ENCODE measurements around the gene DIPK1C. TPM values are rescaled to one million over a fixed set of nuclear protein-coding genes. Genes with fewer than 3 reads are reported as not detected.

DIPK1C gene
- total RNA-seq, 1 donor from 2014 or later, result 0.36 TPM

DNA sequence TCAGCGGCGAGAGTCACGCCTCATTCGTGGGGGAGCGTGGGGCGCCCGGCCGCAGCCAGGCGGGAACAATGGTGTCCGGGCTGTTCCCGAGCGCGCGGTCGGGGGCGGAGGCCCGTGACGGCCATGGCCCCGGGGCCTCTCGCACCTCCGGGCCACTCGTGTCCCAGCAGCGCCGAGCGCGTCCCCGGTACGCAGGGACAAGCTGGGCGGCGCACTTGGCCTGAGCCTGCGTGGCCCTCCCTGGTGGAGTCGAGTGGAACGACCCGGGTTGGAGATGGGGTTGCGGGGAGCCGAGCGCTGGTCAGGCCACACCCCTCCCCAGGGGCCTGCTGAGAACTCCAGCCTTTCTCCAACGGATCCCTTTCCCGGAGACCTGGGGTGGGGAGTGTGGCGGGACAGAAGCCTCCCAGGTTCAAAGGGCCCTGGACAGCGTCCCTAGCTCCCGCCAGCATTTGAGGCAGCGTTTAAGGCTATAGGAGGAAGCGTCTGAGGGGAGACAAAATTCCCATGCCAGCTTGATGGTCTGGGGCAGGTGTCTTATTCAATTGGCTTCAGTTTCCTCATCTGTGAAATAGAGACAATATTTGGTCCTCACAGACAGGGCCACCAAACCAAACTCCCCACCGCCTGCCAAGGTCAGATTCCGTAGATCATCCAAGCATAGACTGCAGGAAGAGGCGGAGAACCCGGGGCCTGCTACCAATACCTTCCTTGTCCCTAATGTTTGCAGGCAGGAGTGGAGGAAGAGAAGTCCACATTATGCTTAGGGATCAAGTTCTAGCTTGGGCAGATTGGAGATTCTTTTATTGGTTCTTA lies 39.6 kb upstream of the DIPK1C start:
- Mint-ChIP-seq H3K27ac (peak overlapping the region; percentile 97), H3K9me3 (no peaks in the 10 kb centered on the region), H3K4me1 (ENCODE audit: unreplicated experiment) (peaks cover 29% of the 10 kb centered on the region), H3K27me3 (no peaks in the 10 kb centered on the region), H3K36me3 (peaks cover 19% of the 10 kb centered on the region), H3K4me3 (peak overlapping the region; percentile 97)
- TF ChIP-seq, protein P1, sequence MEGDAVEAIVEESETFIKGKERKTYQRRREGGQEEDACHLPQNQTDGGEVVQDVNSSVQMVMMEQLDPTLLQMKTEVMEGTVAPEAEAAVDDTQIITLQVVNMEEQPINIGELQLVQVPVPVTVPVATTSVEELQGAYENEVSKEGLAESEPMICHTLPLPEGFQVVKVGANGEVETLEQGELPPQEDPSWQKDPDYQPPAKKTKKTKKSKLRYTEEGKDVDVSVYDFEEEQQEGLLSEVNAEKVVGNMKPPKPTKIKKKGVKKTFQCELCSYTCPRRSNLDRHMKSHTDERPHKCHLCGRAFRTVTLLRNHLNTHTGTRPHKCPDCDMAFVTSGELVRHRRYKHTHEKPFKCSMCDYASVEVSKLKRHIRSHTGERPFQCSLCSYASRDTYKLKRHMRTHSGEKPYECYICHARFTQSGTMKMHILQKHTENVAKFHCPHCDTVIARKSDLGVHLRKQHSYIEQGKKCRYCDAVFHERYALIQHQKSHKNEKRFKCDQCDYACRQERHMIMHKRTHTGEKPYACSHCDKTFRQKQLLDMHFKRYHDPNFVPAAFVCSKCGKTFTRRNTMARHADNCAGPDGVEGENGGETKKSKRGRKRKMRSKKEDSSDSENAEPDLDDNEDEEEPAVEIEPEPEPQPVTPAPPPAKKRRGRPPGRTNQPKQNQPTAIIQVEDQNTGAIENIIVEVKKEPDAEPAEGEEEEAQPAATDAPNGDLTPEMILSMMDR (conservative IDR thresholded peaks at IDR 0.05), result peak; percentile 60
- DNase-seq (ENCODE audit: extremely low spot score, unreplicated experiment), result no peak

DNA sequence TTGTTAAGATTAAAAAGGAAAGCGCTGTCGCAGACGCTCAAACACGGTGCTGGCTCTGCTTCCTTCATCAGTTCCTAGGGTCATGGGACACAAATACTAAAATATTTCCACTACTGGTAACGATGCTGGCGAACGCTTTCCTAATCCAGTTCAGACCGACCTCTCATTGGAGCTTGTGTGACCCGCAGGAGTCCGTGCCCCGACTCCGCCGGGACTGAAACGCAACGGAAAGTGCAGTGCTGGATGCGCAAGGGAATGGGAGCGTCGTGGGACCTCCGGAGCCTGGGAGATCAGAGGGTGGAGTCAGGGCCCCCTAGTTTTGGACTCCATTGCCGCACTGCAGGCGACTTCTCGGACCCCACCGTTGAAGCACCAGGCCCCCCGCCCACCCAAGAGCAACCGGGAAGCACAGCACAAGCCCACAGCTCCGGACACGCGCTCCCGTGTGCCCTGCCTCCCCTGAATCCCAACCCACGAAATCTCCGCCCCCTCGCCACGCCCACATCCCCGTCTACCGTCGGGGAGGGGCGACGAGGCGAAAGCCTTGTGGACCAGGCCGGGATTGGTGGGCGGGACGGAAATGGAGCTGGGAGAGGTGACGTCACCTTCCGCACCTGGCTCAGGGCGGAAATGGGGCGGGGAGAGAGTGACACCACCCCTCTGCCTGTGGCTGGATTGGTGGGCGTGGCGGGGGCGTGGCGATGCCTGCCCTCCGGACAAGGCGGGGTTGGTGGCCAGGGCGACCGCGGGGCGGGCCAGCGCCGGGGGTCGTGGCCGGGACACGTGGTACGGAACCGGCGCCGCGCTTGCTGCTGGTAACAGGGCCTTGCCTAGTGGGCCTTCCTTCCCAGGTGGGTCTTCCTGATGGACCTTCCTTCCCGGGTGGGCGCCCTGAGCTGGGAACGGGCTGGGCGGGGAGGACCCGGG lies 38.7 kb upstream of the DIPK1C start, which contains the start of gene CNDP2:
Gene CNDP2 (plus strand): TSS at position 783 of the 927 bp plus-strand sequence. CDS start 3,611 bp downstream, outside the sequence.
- peaks cover 29% of the 10 kb centered on the region for H3K4me1 Mint-ChIP-seq (ENCODE audit: unreplicated experiment)
- H3K4me3 Mint-ChIP-seq, result peak within 1 kb of the TSS; percentile 97
- H3K36me3 Mint-ChIP-seq, result peaks cover 19% of the 10 kb centered on the region
- DNase-seq (ENCODE audit: extremely low spot score, unreplicated experiment), result peak; percentile 100
- TF ChIP-seq, protein P1 (conservative IDR thresholded peaks at IDR 0.05), result no peak
- H3K27me3 Mint-ChIP-seq, result no peaks in the 10 kb centered on the region
- peak within 1 kb of the TSS; percentile 97 for H3K27ac Mint-ChIP-seq
- no peaks in the 10 kb centered on the region for H3K9me3 Mint-ChIP-seq

GRCh38 chr18:74494514-74494913 lies 37.4 kb upstream of the DIPK1C start:
- Mint-ChIP-seq H3K9me3 (no peaks in the 10 kb centered on the region), H3K4me1 (ENCODE audit: unreplicated experiment) (peaks cover 19% of the 10 kb centered on the region), H3K36me3 (peaks cover 10% of the 10 kb centered on the region), H3K27me3 (peaks cover 1% of the 10 kb centered on the region), H3K27ac (no peak overlapping the region), H3K4me3 (peak overlapping the region; percentile 63)
- no peak for DNase-seq (ENCODE audit: extremely low spot score, unreplicated experiment)
- TF ChIP-seq, protein P1 (conservative IDR thresholded peaks at IDR 0.05), result no peak

- DNase-seq (ENCODE audit: extremely low spot score, unreplicated experiment), result peak; percentile 65
- H3K4me1 Mint-ChIP-seq (ENCODE audit: unreplicated experiment), result peaks cover 12% of the 10 kb centered on the region
- H3K27me3 Mint-ChIP-seq, result peaks cover 6% of the 10 kb centered on the region
- H3K27ac Mint-ChIP-seq, result peak overlapping the region; percentile 68
- H3K4me3 Mint-ChIP-seq, result peak overlapping the region; percentile 82
- H3K36me3 Mint-ChIP-seq, result peaks cover 10% of the 10 kb centered on the region
- TF ChIP-seq, protein P1 (conservative IDR thresholded peaks at IDR 0.05), result peak; percentile 71
- H3K9me3 Mint-ChIP-seq, result no peaks in the 10 kb centered on the region
These were observed 36.6 kb upstream of the DIPK1C start for GRCh38 chr18:74493689-74494088.

- Mint-ChIP-seq H3K27me3 (peaks cover 6% of the 10 kb centered on the region), H3K36me3 (peaks cover 4% of the 10 kb centered on the region), H3K27ac (no peak overlapping the region), H3K4me1 (ENCODE audit: unreplicated experiment) (peaks cover 5% of the 10 kb centered on the region), H3K4me3 (no peak overlapping the region), H3K9me3 (no peaks in the 10 kb centered on the region)
- TF ChIP-seq, protein P1 (conservative IDR thresholded peaks at IDR 0.05), result no peak
- peak; percentile 29 for DNase-seq (ENCODE audit: extremely low spot score, unreplicated experiment)
These were observed 35.2 kb upstream of the DIPK1C start for GRCh38 chr18:74492259-74492658.
